ENCODE data around the gene ARL5A.

DNA sequence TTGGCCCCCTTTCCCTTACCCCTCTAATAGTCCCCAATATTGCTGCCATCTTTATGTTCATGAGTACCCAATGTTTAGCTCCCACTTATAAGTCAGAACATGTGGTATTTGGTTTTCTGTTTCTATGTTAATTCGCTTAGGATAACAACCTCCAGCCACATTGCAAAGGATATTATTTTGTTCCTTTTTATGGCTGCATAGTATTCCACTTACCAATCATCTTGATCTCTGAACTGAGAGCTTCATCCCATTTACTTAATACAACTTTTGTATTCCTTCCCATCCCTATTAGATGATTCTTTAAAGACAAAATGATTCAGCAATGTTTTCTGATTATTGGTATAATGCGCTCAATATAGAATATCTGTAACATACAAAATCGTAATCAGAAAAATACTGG lies 36.7 kb downstream of the ARL5A start:
- TF ChIP-seq, protein P1, sequence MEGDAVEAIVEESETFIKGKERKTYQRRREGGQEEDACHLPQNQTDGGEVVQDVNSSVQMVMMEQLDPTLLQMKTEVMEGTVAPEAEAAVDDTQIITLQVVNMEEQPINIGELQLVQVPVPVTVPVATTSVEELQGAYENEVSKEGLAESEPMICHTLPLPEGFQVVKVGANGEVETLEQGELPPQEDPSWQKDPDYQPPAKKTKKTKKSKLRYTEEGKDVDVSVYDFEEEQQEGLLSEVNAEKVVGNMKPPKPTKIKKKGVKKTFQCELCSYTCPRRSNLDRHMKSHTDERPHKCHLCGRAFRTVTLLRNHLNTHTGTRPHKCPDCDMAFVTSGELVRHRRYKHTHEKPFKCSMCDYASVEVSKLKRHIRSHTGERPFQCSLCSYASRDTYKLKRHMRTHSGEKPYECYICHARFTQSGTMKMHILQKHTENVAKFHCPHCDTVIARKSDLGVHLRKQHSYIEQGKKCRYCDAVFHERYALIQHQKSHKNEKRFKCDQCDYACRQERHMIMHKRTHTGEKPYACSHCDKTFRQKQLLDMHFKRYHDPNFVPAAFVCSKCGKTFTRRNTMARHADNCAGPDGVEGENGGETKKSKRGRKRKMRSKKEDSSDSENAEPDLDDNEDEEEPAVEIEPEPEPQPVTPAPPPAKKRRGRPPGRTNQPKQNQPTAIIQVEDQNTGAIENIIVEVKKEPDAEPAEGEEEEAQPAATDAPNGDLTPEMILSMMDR (conservative IDR thresholded peaks at IDR 0.05; ENCODE audit: low read depth, low read length), result no peak
- TF ChIP-seq, protein P2, sequence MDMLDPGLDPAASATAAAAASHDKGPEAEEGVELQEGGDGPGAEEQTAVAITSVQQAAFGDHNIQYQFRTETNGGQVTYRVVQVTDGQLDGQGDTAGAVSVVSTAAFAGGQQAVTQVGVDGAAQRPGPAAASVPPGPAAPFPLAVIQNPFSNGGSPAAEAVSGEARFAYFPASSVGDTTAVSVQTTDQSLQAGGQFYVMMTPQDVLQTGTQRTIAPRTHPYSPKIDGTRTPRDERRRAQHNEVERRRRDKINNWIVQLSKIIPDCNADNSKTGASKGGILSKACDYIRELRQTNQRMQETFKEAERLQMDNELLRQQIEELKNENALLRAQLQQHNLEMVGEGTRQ (IDR thresholded peaks at IDR 0.05; ENCODE audit: low read depth, low read length), result no peak
- TF ChIP-seq RFX5 (IDR thresholded peaks at IDR 0.05; ENCODE audit: low read depth, low read length), result no peak
- no peak for TF ChIP-seq RAD21 (IDR thresholded peaks at IDR 0.05; ENCODE audit: low read length)
- no peak for TF ChIP-seq POLR2A (IDR thresholded peaks at IDR 0.05; ENCODE audit: low read depth, low read length)
- no peak for TF ChIP-seq CHD1 (IDR thresholded peaks at IDR 0.05; ENCODE audit: low read depth, low read length)
- no peak for TF ChIP-seq FOS (IDR thresholded peaks at IDR 0.05; ENCODE audit: low read depth, low read length)
- TF ChIP-seq MAFK (IDR thresholded peaks at IDR 0.05; ENCODE audit: low read depth, low read length), result no peak
- TF ChIP-seq BHLHE40 (IDR thresholded peaks at IDR 0.05; ENCODE audit: low read depth, low read length), result no peak

Data from IMR-90 (cell line).